ENCODE data around the gene WNT3A.

Gene WNT3A

GRCh38 chr1:228043281-228043848, 36.6 kb downstream of the WNT3A start:
- no peak for DNase-seq (ENCODE audit: low read depth in 1 of 2, low spot score in 1 of 2)
- no peak for TF ChIP-seq REST (IDR thresholded peaks at IDR 0.05; ENCODE audit: insufficient replicate concordance, low read depth)
- TF ChIP-seq SPI1 (IDR thresholded peaks at IDR 0.05; ENCODE audit: borderline replicate concordance, low read depth): no peak
- Histone ChIP-seq H3K4me3 (replicated peaks; ENCODE audit: insufficient read depth, low read length) (no peak overlapping the region), H3K27ac (replicated peaks) (no peak overlapping the region), H3K27me3 (ENCODE audit: insufficient read depth, poor library complexity, severe bottlenecking) (peaks cover 7% of the 10 kb centered on the region)

- DNase-seq (ENCODE audit: low read depth in 1 of 2, low spot score in 1 of 2): no peak
- Histone ChIP-seq H3K4me3 (replicated peaks; ENCODE audit: insufficient read depth, low read length) (no peak overlapping the region), H3K27ac (replicated peaks) (no peak overlapping the region), H3K27me3 (ENCODE audit: insufficient read depth, poor library complexity, severe bottlenecking) (no peaks in the 10 kb centered on the region)
- TF ChIP-seq CTCF (IDR thresholded peaks at IDR 0.05; ENCODE audit: insufficient read depth, low read length) (no peak), REST (IDR thresholded peaks at IDR 0.05; ENCODE audit: insufficient replicate concordance, low read depth) (no peak), SPI1 (IDR thresholded peaks at IDR 0.05; ENCODE audit: borderline replicate concordance, low read depth) (no peak), POLR2AphosphoS5 (IDR thresholded peaks at IDR 0.05; ENCODE audit: low read depth) (no peak), GABPA (IDR thresholded peaks at IDR 0.05; ENCODE audit: low read depth) (no peak)
These were observed 38.2 kb downstream of the WNT3A start for GRCh38 chr1:228044961-228045360.

DNA sequence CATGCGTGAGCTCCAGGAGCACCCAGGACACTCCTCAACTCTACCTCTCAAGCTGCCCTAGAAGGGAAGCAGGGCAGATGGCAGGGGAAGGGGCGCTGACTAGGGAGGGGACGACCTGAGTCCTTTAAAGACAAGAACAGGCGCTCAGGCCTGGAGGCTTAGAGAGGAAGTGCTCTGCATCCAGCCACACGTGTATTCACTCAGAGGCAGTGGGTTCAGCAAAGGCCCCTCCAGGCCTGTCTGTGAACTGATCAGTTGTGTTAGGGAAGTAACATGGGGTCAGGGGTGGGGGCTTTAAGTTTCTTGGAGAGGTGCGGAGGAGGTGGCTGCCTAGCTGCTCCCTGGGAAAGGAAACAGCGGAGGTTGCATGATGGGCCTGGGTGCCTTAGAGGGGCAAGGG, 38.6 kb downstream of the WNT3A start:
- TF ChIP-seq SPI1 (IDR thresholded peaks at IDR 0.05; ENCODE audit: borderline replicate concordance, low read depth): no peak
- no peak for TF ChIP-seq REST (IDR thresholded peaks at IDR 0.05; ENCODE audit: insufficient replicate concordance, low read depth)
- TF ChIP-seq CTCF (IDR thresholded peaks at IDR 0.05; ENCODE audit: insufficient read depth, low read length): no peak
- TF ChIP-seq POLR2AphosphoS5 (IDR thresholded peaks at IDR 0.05; ENCODE audit: low read depth): no peak
- TF ChIP-seq GABPA (IDR thresholded peaks at IDR 0.05; ENCODE audit: low read depth): no peak
- no peak for DNase-seq (ENCODE audit: low read depth in 1 of 2, low spot score in 1 of 2)
- Histone ChIP-seq H3K27me3 (ENCODE audit: insufficient read depth, poor library complexity, severe bottlenecking) (no peaks in the 10 kb centered on the region), H3K27ac (replicated peaks) (no peak overlapping the region), H3K4me3 (replicated peaks; ENCODE audit: insufficient read depth, low read length) (no peak overlapping the region)

All from HL-60 (cell line).